GM21360 (cell line): ENCODE data around the gene SLC6A4.
"Not testable (repeated sequence)": the region's sequence is repeated elsewhere in the genome, so short reads cannot be mapped to it uniquely, and the experiment has no call there.

Experiments
- ATAC-seq: cut with Tn5 transposase; IDR thresholded peaks from one replicate; pipeline ENCODE4 v1.9.1; 2021; ENCODE audit warnings: mild to moderate bottlenecking, moderate library complexity; ENCODE audit not compliant: unreplicated experiment

SLC6A4 gene

GRCh38 chr17:30176855-30177254 is 58.6 kb downstream of the SLC6A4 start:
- no peak for ATAC-seq

GRCh38 chr17:30174556-30174955 is 60.9 kb downstream of the SLC6A4 start:
- ATAC-seq, result no peak

- ATAC-seq, result no peak
Observed at GRCh38 chr17:30173649-30174048, 61.8 kb downstream of the SLC6A4 start.

GRCh38 chr17:30172560-30172959 is 62.9 kb downstream of the SLC6A4 start:
- no peak for ATAC-seq

- ATAC-seq, result no peak
Observed at GRCh38 chr17:30170415-30170987, 65.0 kb downstream of the SLC6A4 start.

- ATAC-seq, result no peak
Observed at GRCh38 chr17:30165960-30166359, 69.5 kb downstream of the SLC6A4 start.

- no peak for ATAC-seq
Observed at GRCh38 chr17:30165147-30165546, 70.3 kb downstream of the SLC6A4 start.

GRCh38 chr17:30164531-30164930 is 71.0 kb downstream of the SLC6A4 start:
- ATAC-seq, result no peak

- no peak for ATAC-seq
Observed at GRCh38 chr17:30161601-30162000, 73.9 kb downstream of the SLC6A4 start.

- no peak for ATAC-seq
Observed at GRCh38 chr17:30160419-30161172, 74.9 kb downstream of the SLC6A4 start.

- no peak for ATAC-seq
Observed at GRCh38 chr17:30158896-30159625, 76.4 kb downstream of the SLC6A4 start.

- ATAC-seq, result no peak
Observed at GRCh38 chr17:30155389-30155788, 80.1 kb downstream of the SLC6A4 start.

- ATAC-seq, result no peak
Observed at GRCh38 chr17:30153463-30153862, 82.0 kb downstream of the SLC6A4 start.

GRCh38 chr17:30151471-30151870 is 84.0 kb downstream of the SLC6A4 start:
- ATAC-seq, result no peak

GRCh38 chr17:30148376-30148775 is 87.1 kb downstream of the SLC6A4 start:
- no peak for ATAC-seq

GRCh38 chr17:30147860-30148259 is 87.6 kb downstream of the SLC6A4 start:
- not testable (repeated sequence) for ATAC-seq
